MM.1S (cell line): ENCODE measurements around the gene UBE2E2.

Source experiments
- CTCF ChIP-seq: fragments of 300-600 bp; sonication (generic); IDR thresholded peaks from 2 replicates; pipeline ENCODE4 v1.5.1; 2016; ENCODE audit warnings: antibody characterized with exemption, low read length, mixed read lengths
- EZH2 ChIP-seq: fragments of 300-600 bp; sonication (generic); optimal IDR thresholded peaks from 2 replicates; pipeline ENCODE3; 2017; ENCODE audit warnings: low read depth, mild to moderate bottlenecking, antibody characterized with exemption, low read length, mixed read lengths
- EZH2phosphoT487 ChIP-seq: fragments of 300-600 bp; sonication (generic); IDR thresholded peaks from 2 replicates; pipeline ENCODE4 v1.6.1; 2018; ENCODE audit warnings: antibody characterized with exemption, low read length

- TF ChIP-seq CTCF (no peak), EZH2phosphoT487 (no peak), EZH2 (no peak)
Measured at GRCh38 chr3:23166276-23166675, 36.9 kb upstream of the UBE2E2 start.
